IPS-15b (cell line): Measurements from ENCODE around the gene DUSP8.

ENCODE experiments used
- H3K27me3 ChIP-seq: one replicate; pipeline ENCODE4 v1.6.1; 2013; ENCODE audit warnings: low read length; ENCODE audit not compliant: control insufficient read depth, insufficient read depth
- H3K36me3 ChIP-seq: one replicate; pipeline ENCODE4 v1.6.1; 2013; ENCODE audit warnings: low read length; ENCODE audit not compliant: control insufficient read depth, insufficient read depth
- H3K4me1 ChIP-seq: one replicate; pipeline ENCODE4 v1.6.1; 2013; ENCODE audit warnings: mild to moderate bottlenecking, low read length; ENCODE audit not compliant: control insufficient read depth, insufficient read depth
- H3K4me3 ChIP-seq: one replicate; pipeline ENCODE4 v1.5.1; 2013; ENCODE audit warnings: low read depth, low read length
- H3K9ac ChIP-seq: one replicate; pipeline ENCODE4 v1.6.1; 2013; ENCODE audit warnings: low read depth, mild to moderate bottlenecking, low read length
- H3K9me3 ChIP-seq: one replicate; pipeline ENCODE4 v1.6.1; 2013; ENCODE audit warnings: mild to moderate bottlenecking, low read length; ENCODE audit not compliant: control insufficient read depth, insufficient read depth

DUSP8 gene

DNA sequence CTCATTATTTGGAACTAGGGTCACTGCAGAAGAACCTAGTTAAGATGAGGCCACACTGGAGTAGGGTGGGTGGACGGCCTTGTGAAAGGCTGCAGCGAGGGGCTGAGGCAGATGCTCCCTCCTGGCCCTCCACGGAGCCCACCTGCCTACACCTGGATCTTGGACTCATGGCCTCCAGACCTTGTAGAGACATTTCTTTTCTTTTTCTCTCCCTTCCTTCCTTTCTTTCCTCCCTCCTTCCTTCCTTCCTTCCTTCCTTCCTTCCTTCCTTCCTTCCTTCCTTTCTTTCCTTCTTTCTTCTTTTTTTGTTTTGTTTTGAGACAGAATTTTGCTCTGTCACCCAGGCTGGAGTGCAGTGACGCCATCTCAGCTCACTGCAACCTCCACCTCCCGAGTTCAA is 26.6 kb downstream of the DUSP8 start:
- Histone ChIP-seq H3K27me3 (peaks cover 24% of the 10 kb centered on the region), H3K9me3 (no peaks in the 10 kb centered on the region), H3K4me3 (no peak overlapping the region), H3K36me3 (no peaks in the 10 kb centered on the region), H3K4me1 (peaks cover 3% of the 10 kb centered on the region), H3K9ac (no peak overlapping the region)

DNA sequence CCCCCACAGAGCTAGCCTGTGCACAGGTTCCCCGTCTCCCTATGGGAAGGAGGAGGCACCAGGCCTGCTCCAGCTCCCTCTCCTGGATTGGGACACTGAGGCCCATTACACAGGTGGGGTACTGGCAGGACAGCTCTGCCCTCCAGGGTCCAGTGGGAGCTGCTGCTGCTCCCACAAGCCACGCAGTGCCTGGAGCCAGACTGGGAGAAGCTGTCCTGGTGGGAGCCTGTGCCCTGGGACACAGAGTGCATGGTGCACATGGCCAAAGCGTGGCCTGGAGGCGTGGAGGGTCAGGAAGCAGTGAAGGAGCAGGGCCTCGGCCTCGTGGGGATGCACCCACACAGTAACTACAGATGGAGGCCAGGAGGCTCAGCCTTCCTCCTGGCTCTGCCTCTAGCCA is 27.5 kb downstream of the DUSP8 start:
- H3K36me3 ChIP-seq: no peaks in the 10 kb centered on the region
- peaks cover 3% of the 10 kb centered on the region for H3K4me1 ChIP-seq
- no peaks in the 10 kb centered on the region for H3K9me3 ChIP-seq
- no peak overlapping the region for H3K4me3 ChIP-seq
- no peak overlapping the region for H3K9ac ChIP-seq
- H3K27me3 ChIP-seq: peaks cover 24% of the 10 kb centered on the region

DNA sequence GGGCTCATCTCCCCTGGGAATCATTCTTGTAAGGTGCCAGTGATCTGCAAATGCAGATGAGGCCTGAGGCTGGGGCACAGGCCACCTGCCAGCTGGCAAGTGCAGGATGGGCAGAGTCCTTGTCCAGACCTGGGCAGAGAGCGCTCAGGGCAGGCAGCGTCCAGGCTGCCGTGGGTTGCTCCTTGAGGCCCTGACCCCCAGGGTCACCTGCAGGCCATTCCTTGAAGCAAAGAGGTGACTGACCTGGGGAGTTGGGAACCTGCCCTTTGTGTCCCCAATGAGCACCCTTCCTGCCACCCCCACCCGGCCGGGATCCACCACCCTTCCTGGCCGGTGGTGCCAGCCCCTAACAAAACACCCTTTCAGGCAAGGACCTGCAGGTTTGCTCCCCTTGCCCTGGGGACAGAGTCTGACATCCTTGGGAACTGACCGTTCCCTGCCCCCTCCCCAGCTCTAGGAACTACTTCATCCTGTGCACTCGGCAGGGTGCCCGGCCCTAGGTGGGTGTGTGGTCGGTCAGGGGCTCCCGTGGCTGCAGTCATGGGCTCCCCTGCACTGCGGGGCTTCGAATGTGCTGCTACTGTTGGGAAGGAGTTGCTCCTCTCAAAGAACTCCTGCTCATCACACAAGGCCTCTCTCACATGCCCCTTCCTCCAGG is 28.3 kb downstream of the DUSP8 start:
- Histone ChIP-seq H3K27me3 (peaks cover 20% of the 10 kb centered on the region), H3K9me3 (no peaks in the 10 kb centered on the region), H3K4me3 (no peak overlapping the region), H3K36me3 (no peaks in the 10 kb centered on the region), H3K9ac (no peak overlapping the region), H3K4me1 (peaks cover 3% of the 10 kb centered on the region)

DNA sequence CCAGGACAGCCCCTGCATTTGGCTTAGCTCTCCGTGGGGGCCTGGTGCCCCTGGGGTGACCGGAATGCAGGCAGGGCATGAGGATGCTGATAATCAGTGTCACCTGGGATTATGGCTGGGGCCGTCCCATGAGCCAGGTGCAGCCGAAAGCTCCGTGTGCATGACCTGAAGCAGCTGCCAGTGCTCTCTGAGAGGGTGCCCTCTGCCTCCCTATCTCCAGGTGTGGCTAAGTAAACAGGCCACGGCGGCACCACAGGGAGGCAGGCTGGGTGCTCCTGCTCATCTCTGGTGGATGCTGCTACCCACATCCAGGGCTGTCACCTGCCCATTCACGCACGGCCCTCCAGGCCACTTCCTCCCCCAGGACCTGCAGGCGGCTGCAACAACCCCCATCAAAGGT is 29.8 kb downstream of the DUSP8 start:
- Histone ChIP-seq H3K36me3 (no peaks in the 10 kb centered on the region), H3K9me3 (no peaks in the 10 kb centered on the region), H3K9ac (no peak overlapping the region), H3K4me1 (peaks cover 3% of the 10 kb centered on the region), H3K4me3 (no peak overlapping the region), H3K27me3 (peaks cover 23% of the 10 kb centered on the region)

DNA sequence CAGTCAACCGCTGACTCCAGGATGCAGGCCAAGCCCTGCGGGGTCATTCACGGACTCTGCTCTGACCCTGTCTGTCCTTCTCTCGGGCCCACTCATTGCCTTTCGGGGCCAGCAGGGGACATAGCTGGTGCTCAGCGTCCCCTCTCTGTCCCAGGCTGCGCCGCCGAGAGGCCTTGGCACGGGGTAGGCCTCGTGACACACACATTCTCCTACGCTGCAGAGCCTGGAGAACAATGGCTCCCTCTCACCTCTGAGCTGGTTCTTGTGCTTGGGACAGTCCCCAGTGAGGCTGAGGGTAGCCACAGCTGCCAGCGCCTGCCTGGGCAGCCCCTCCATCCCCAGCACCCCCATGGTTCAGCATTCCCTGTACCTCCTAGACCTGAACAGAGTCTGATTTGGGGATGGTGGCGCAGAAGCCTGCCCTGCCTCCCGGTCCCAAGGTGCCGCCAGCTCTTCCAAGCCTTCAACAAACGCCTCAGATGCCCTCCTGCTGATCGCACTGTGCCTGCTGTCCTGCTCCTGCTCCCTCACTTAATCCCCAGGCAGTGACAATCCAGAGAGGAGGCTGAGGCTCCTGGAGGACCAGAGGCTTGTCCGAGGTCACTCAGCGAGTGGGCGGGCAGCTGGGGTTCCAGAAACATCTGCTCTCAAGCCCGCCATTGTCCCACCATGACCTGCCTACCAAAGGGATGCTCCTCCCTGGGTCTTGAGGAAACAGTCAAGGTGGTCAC is 30.4 kb downstream of the DUSP8 start:
- no peak overlapping the region for H3K9ac ChIP-seq
- H3K4me3 ChIP-seq: no peak overlapping the region
- H3K27me3 ChIP-seq: peaks cover 22% of the 10 kb centered on the region
- H3K36me3 ChIP-seq: no peaks in the 10 kb centered on the region
- H3K9me3 ChIP-seq: no peaks in the 10 kb centered on the region
- H3K4me1 ChIP-seq: peaks cover 3% of the 10 kb centered on the region

DNA sequence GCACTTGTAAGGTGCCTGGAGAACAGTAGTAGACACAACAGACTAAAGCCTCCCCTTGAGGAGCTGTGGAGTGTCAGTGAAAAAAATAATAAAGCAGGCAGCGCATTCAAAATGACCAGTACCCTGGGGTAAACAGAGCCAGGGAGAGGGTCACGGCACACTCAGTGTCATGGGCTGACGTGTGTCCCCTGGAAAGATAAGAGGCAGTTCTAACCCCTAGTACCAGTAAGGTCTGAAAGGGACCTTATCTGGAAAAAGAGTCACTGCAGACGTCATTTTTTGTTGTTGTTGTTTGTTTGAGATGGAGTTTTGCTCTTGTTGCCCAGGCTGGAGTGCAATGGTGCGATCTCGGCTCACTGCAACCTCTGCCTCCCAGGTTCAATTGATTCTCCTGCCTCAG is 32.0 kb downstream of the DUSP8 start:
- Histone ChIP-seq H3K36me3 (no peaks in the 10 kb centered on the region), H3K9me3 (no peaks in the 10 kb centered on the region), H3K4me1 (no peaks in the 10 kb centered on the region), H3K4me3 (no peak overlapping the region), H3K27me3 (peaks cover 14% of the 10 kb centered on the region), H3K9ac (no peak overlapping the region)

DNA sequence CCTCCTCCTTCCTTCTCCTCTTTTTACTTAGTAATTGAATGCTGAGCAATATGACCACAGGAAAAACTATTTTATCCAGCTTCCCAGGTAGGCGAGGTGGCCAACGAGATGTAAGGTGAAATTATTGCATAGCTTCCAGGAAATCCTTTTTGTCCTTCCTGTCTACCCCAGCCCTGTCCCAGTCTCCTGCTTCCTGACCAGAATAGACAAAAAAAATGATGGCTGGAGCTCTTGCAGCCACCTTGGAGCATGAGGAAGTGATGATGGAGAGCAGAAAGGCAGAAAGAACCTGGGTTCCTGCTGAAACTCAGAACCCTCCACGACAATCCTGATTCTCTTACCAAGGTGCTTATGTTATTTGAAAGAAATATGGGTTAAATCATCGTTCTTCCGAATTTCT is 33.9 kb downstream of the DUSP8 start:
- Histone ChIP-seq H3K4me3 (no peak overlapping the region), H3K4me1 (no peaks in the 10 kb centered on the region), H3K9ac (no peak overlapping the region), H3K36me3 (no peaks in the 10 kb centered on the region), H3K9me3 (no peaks in the 10 kb centered on the region), H3K27me3 (peaks cover 8% of the 10 kb centered on the region)

DNA sequence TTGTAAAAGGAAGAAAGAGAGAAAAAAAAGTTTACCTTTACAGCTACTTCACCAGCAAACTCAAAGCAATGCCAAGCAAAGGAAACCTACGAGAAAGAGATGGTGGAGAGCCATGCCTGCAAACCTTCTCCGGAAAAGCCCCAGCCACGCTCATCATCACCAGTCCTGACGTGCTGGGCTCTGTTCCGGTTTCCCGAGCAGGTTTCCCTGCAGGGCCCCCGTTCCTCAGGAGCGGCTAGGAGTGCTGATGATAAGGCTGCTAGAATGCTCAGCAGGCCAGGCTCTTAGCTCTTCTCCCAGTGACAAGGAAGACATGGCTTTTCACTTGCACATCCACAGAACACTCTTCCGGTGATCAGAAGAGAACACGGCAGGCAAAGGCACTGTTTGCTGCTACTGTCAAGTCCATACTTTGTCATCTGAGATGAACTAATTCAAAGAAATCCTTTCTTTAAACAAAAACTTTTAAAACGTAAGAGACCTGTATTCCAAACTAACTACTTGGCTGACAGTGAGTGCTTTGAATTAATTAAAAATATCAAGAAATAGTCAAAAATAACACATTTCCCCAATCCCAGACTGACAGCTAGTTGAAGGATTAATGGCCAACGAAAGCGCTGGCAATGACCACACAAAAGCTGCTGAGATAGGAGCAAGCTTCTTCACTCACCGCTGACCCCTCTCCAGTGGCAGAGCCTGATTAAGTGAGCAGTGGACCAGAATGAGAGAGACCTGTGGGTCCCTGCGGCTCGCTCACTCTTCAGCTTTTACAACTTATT is 35.8 kb downstream of the DUSP8 start:
- H3K9ac ChIP-seq: no peak overlapping the region
- H3K4me3 ChIP-seq: no peak overlapping the region
- H3K4me1 ChIP-seq: no peaks in the 10 kb centered on the region
- H3K36me3 ChIP-seq: no peaks in the 10 kb centered on the region
- H3K9me3 ChIP-seq: no peaks in the 10 kb centered on the region
- H3K27me3 ChIP-seq: peaks cover 8% of the 10 kb centered on the region

DNA sequence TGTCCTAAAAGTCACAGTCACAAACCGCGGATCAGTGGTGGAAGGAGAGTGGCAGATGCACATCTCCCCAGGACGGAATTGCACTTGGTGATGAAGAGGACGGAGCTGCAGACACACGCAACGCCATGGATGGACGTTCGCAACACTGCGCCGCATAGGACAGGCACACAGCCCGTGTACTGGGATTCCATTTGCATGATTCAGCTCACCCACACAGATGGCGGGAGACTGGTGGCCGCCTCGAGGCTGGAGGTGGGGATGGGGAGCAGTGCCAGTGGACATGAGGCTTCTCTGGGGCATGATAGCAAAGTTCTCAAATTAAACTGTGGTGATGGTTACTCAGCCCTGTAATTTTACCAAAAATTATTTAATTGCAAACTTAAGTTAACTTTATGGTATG is 37.4 kb downstream of the DUSP8 start:
- no peaks in the 10 kb centered on the region for H3K36me3 ChIP-seq
- no peak overlapping the region for H3K4me3 ChIP-seq
- no peaks in the 10 kb centered on the region for H3K9me3 ChIP-seq
- H3K4me1 ChIP-seq: no peaks in the 10 kb centered on the region
- H3K27me3 ChIP-seq: peaks cover 8% of the 10 kb centered on the region
- no peak overlapping the region for H3K9ac ChIP-seq

DNA sequence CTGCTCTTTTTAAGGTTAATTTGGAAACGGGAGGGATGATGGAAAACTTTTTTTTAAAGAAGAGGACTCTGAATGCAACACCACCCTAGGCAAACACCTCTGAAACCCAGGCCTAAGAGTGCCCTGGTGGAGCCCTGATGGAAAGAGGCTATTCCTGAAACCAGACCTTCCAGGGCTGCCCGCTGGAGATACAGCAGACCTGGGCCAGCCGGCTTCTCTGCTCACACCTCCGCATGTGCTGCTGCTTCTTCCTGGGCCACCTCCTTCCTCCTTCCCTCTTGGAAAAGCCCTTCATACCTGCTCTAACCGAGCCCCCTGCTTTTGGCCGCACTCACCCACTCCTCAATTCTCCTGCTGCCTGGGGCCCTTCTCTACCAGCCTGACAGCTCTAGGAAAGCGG is 37.9 kb downstream of the DUSP8 start:
- Histone ChIP-seq H3K9me3 (no peaks in the 10 kb centered on the region), H3K4me1 (no peaks in the 10 kb centered on the region), H3K36me3 (no peaks in the 10 kb centered on the region), H3K4me3 (no peak overlapping the region), H3K9ac (no peak overlapping the region), H3K27me3 (peaks cover 8% of the 10 kb centered on the region)

DNA sequence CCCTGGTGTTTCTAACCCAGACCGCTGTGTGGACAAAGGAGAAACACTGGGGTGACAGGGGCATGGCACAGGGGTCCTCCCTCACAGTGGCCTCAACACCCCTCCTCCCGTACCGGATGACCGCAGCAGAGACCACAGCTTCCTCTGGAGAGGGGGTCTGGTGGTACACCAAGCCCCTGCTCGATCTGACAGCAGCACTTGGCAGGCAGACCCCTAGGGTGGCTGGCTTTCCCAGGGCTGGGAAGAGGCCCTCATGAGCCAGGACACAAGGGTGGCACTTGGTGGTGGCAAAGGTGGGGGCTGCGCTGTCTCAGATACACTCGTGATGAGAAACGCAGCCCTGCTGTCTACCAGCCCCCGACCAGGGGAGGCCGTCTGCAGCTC is 38.7 kb downstream of the DUSP8 start:
- H3K36me3 ChIP-seq: no peaks in the 10 kb centered on the region
- H3K27me3 ChIP-seq: peaks cover 7% of the 10 kb centered on the region
- H3K4me1 ChIP-seq: no peaks in the 10 kb centered on the region
- no peak overlapping the region for H3K4me3 ChIP-seq
- no peak overlapping the region for H3K9ac ChIP-seq
- H3K9me3 ChIP-seq: no peaks in the 10 kb centered on the region
